IMR-90 (cell line): ENCODE data around the gene GATA6. TPM values are rescaled to one million over a fixed set of nuclear protein-coding genes. Genes with fewer than 3 reads are reported as not detected.

ENCODE experiments used
- microRNA-seq, 2 experiments: library from miRNA; stranded (forward) in 1 of 2; unstranded in 1 of 2; fragments of 10-50 nt in 1 of 2; fragments of <30 nt in 1 of 2; gene quantifications in 1 of 2; microRNA quantifications in 1 of 2; one replicate each; pipeline versions ENCODE3 to v1.1.0; 2013 to 2020; ENCODE audit not compliant: insufficient read depth in 1 of 2, insufficient read length in 1 of 2, unreplicated experiment in 1 of 2
- polyA plus RNA-seq, 3 experiments: library from polyadenylated mRNA; depleted of rRNA; stranded (reverse); fragments of >200 nt; gene quantifications; 2 replicates each; pipeline ENCODE4 v1.2.3, GENCODE V29; 2012; ENCODE audit warnings: low replicate concordance in 1 of 3
- small RNA-seq, 5 experiments: library from RNA; depleted of rRNA; stranded (forward); fragments of <200 nt; gene quantifications; one replicate each; pipeline ENCODE3, GENCODE V24; 2012
- total RNA-seq: library from RNA; depleted of rRNA; stranded (reverse); fragments of >200 nt; gene quantifications from 2 replicates; pipeline ENCODE4 v1.2.3, GENCODE V29; 2012; rRNA removed

The GATA6 gene
- total and polyA plus RNA-seq, 2 of the 4 experiments (the other 2 are of a cell fraction) = 2.5 to 4.0 TPM

Small RNAs within 50 kb of the gene (microRNA-seq; reads per million reads assigned to microRNA genes)
- not detected for gene RNU6-702P (ENCODE audit: insufficient read depth, insufficient read length)
- not detected for gene RNU6ATAC20P (ENCODE audit: insufficient read depth, insufficient read length)

Small RNAs within 50 kb of the gene (small RNA-seq; reads per million reads assigned to genes)
- 0.04 to 12.0 (median 0.42) reads per million in 5 experiments for gene RNU6-702P
- 0 reads per million in 5 experiments for gene RNU6ATAC20P

Other genes starting within 250 kb of the GATA6 start
- gene CTAGE1, start 248.3 kb downstream of the GATA6 start, total RNA-seq = under 0.01 TPM in 1 of 2 replicates, not detected in the other
- gene CTAGE1, start 248.3 kb downstream of the GATA6 start, polyA plus RNA-seq (2012; rRNA removed) = 0.09 and 0.10 TPM in 2 replicates